Measurements from ENCODE around the gene GABRG3. TPM values are rescaled to one million over a fixed set of nuclear protein-coding genes. Genes with fewer than 3 reads are reported as not detected.

The GABRG3 gene
- total RNA-seq, 1 experiment from 2014 or later, result not detected

DNA sequence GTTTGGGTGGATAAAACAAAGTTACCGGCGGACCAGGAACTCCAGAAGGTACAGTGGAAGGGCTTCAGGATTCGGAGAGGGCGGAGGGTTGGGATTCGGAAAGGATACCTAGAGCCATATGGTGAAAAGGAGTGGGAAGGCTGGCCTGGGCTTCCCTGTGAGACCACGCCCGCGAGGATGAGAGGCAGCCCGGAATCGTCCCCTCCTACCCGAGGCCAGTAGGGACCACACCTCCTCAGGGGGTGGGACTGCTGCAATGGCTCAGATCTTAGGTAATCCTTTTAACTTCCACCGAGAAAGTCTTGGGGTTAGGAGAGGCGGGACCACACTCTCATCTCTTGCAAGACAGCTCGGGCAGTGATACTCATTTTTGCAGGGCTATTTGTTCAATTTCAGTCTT is 616.8 kb downstream of the GABRG3 start:
- CTCF ChIA-PET, result no interaction called here

DNA sequence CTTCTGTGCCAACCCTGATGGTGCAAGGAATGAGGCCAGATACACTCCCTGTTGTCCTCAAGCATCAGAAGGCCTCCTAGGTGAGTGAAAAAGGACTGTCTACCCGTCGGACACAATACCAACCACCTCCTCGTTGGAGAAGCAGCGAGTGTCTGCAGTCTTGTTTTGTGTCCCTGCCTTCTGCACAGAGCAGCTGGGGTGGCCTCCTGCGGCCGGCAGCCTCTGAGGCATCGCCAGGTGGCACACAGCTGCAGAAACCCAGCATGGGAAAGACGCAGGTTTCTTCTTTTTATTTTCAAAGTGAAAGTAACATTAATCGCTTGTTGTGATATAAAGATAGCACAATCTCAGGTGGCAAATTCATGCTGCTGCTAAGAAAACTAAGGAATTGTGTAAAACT is 618.3 kb downstream of the GABRG3 start:
- no peak overlapping the region for H3K27ac Mint-ChIP-seq (ENCODE audit: unreplicated experiment)
- H3K36me3 Mint-ChIP-seq (ENCODE audit: insufficient read depth, unreplicated experiment), result no peaks in the 10 kb centered on the region
- H3K9me3 Mint-ChIP-seq (ENCODE audit: low read depth, unreplicated experiment), result peaks cover 4% of the 10 kb centered on the region
- no peaks in the 10 kb centered on the region for H3K4me1 Mint-ChIP-seq (ENCODE audit: low read depth, unreplicated experiment)
- TF ChIP-seq, protein P1, sequence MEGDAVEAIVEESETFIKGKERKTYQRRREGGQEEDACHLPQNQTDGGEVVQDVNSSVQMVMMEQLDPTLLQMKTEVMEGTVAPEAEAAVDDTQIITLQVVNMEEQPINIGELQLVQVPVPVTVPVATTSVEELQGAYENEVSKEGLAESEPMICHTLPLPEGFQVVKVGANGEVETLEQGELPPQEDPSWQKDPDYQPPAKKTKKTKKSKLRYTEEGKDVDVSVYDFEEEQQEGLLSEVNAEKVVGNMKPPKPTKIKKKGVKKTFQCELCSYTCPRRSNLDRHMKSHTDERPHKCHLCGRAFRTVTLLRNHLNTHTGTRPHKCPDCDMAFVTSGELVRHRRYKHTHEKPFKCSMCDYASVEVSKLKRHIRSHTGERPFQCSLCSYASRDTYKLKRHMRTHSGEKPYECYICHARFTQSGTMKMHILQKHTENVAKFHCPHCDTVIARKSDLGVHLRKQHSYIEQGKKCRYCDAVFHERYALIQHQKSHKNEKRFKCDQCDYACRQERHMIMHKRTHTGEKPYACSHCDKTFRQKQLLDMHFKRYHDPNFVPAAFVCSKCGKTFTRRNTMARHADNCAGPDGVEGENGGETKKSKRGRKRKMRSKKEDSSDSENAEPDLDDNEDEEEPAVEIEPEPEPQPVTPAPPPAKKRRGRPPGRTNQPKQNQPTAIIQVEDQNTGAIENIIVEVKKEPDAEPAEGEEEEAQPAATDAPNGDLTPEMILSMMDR (IDR thresholded peaks at IDR 0.05; ENCODE audit: unreplicated experiment), result no peak
- intact Hi-C loops (cut with micrococcal nuclease; ENCODE audit: unreplicated experiment), result no loop called here
- no TSS peak for BruUV-seq (replicated peaks)
- DNase-seq, result no peak
- no peaks in the 10 kb centered on the region for H3K27me3 Mint-ChIP-seq (ENCODE audit: unreplicated experiment)
- CTCF ChIA-PET, result no interaction called here
- H3K4me3 Mint-ChIP-seq (ENCODE audit: low read depth, unreplicated experiment), result no peak overlapping the region

More for the DNA sequence above, 616.8 kb downstream of the GABRG3 start:
- Mint-ChIP-seq H3K36me3 (ENCODE audit: insufficient read depth, unreplicated experiment) (no peaks in the 10 kb centered on the region), H3K9me3 (ENCODE audit: low read depth, unreplicated experiment) (peaks cover 4% of the 10 kb centered on the region), H3K27ac (ENCODE audit: unreplicated experiment) (no peak overlapping the region), H3K4me3 (ENCODE audit: low read depth, unreplicated experiment) (no peak overlapping the region), H3K27me3 (ENCODE audit: unreplicated experiment) (no peaks in the 10 kb centered on the region), H3K4me1 (ENCODE audit: low read depth, unreplicated experiment) (no peaks in the 10 kb centered on the region)
- TF ChIP-seq, protein P1 (IDR thresholded peaks at IDR 0.05; ENCODE audit: unreplicated experiment), result no peak
- intact Hi-C loops (cut with micrococcal nuclease; ENCODE audit: unreplicated experiment), result no loop called here
- no TSS peak for BruUV-seq (replicated peaks)
- no peak for DNase-seq

DNA sequence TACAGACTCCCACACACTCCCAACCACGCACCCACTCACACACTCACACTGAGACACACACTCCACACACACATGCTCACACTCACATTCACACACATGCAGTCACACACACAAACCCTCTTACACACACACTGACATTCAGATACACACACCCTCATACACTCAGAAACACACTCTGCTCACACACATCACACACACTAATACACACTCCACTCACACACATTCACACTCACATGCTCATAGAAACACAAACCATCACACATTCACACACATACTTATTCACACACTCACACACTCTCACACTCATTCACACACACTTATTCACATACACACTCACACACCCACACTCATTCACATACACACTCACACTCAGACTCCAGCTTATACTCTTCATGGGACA is 618.8 kb downstream of the GABRG3 start:
- TF ChIP-seq, protein P1 (IDR thresholded peaks at IDR 0.05; ENCODE audit: unreplicated experiment), result no peak
- no peaks in the 10 kb centered on the region for H3K27me3 Mint-ChIP-seq (ENCODE audit: unreplicated experiment)
- H3K36me3 Mint-ChIP-seq (ENCODE audit: insufficient read depth, unreplicated experiment), result no peaks in the 10 kb centered on the region
- no TSS peak for BruUV-seq (replicated peaks)
- H3K27ac Mint-ChIP-seq (ENCODE audit: unreplicated experiment), result no peak overlapping the region
- H3K4me1 Mint-ChIP-seq (ENCODE audit: low read depth, unreplicated experiment), result no peaks in the 10 kb centered on the region
- intact Hi-C loops (cut with micrococcal nuclease; ENCODE audit: unreplicated experiment), result no loop called here
- CTCF ChIA-PET, result no interaction called here
- H3K9me3 Mint-ChIP-seq (ENCODE audit: low read depth, unreplicated experiment), result peaks cover 4% of the 10 kb centered on the region
- DNase-seq, result no peak
- H3K4me3 Mint-ChIP-seq (ENCODE audit: low read depth, unreplicated experiment), result no peak overlapping the region

Other genes starting within 250 kb of the GABRG3 start
- gene GABRB3, start 198.1 kb upstream of the GABRG3 start, total RNA-seq (2022), result not detected in 2 replicates
- gene GABRA5, start 104.1 kb upstream of the GABRG3 start, total RNA-seq (2022), result not detected in 2 replicates

All from Calu3 (cell line).